Ovary (tissue), 3 donors: ENCODE measurements around the gene CLPSL1.

ENCODE experiments used
- CTCF ChIP-seq, 3 donors: fragments of 450-650 bp in 2 of 3; fragments of 200-600 bp in 1 of 3; IDR thresholded peaks; one replicate each; pipeline versions ENCODE4 v1.5.1 to v1.8.0; 2016 to 2022; ENCODE audit warnings: antibody characterized with exemption in 3 of 3, mild to moderate bottlenecking in 1 of 3
- EP300 ChIP-seq: sonication (generic); formaldehyde crosslinking; IDR thresholded peaks from one replicate; pipeline ENCODE4 v1.6.1; 2017; ENCODE audit warnings: antibody characterized with exemption
- POLR2A ChIP-seq: fragments of 450-650 bp; IDR thresholded peaks from one replicate; pipeline ENCODE4 v1.6.1; 2017; ENCODE audit warnings: antibody characterized with exemption, mild to moderate bottlenecking, moderate library complexity
- donor health status: DM: no; HTN: no; CAD: no.

DNA sequence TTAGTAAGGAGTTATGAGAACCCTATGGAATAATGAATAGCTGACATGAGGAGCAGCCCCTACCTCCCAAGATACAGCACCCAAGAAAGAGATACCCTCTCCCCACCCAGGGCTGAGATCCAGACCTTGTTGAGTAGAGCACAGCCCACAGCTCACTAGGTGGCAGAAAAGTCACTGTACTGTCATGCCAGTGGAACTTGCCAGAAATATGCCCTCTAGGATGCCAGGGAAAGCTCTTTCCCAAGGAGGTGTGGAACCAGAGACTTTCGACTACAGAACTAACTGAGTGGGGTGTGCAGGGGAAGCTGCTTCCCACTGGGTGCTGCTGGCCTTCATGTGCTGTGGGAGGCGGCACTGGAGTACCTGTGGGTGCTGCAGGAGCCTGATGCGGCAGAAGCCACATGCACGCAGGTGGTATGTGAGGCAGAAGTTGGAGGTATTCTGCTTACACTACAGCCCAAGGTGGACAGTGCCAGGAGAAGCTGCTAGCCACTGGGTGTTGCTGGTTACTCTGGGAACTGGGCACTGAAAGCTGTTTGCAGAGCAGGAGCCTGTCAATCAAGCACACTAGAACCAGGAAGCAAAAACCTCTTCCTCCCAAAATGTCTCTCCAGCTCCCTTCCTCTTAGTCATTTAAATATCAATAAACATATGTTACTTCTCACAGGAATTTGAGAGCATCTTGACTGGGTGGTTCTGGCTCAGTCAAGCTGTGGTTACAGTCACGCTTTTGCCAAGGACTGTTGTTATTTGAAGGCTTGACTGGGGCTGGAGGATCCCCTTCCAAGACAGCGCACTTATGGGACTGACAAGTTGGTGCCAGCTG is 26.2 kb upstream of the CLPSL1 start:
- TF ChIP-seq CTCF (IDR thresholded peaks at IDR 0.05) (no peak), POLR2A (no peak), EP300 (no peak)
